HG03139 (cell line): ENCODE data around the gene PVALEF.
"Not testable (repeated sequence)": the region's sequence is repeated elsewhere in the genome, so short reads cannot be mapped to it uniquely, and the experiment has no call there.

Source experiments
- ATAC-seq: cut with Tn5 transposase; IDR thresholded peaks from one replicate; pipeline ENCODE4 v1.9.1; 2021; ENCODE audit not compliant: unreplicated experiment

PVALEF gene

DNA sequence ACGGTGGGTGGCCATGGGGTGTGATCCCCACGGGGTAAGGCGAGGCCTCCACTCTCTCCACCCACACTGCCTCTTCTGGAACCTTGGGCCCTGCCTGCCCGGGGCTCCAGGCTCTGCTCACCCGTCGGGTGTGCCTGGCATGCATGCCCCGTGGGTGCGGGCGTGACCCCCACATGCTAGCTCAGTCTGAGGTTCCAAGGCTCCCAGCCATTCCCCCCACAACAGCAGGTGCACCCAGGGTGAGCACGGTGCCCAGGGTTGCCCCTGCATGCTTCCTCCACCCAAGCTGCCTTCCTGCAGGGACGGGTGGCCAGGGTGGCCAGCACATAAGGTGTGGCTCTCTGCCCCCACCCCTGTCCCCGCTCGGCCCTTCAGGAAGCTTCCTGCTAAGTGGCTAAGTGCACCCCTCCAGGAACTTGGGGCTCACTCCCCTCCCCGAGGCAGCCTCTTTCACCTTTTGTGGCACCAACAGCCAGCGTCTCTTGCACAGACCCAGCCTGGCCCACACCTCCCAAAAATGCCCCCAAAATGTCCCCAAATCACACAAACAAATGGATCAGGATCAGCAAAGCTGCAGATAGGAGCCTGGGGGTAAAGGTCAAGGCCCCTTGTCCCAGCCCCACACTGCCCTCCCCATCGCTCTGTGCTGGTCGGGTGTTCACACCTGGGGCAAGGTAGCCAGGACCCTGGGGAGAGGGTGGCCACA, 21.4 kb upstream of the PVALEF start:
- no peak for ATAC-seq

DNA sequence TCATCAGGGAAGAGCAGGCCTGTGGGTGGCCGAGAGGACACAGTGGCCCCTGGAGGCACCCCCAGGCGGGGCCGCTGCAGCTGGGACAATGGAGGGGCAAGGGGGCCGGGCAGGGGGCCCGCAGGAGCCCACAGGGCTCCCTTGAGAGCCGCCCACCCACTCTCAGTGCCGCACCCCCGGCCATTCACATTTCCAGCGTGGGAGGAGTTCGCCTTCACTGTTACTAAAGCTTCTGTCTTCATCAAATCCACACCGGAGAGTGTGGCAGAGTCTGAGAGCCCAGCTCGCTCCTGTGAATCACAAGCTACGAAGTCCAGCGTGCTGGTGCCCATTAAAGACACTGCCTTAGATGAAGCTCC, 20.9 kb upstream of the PVALEF start:
- no peak for ATAC-seq

DNA sequence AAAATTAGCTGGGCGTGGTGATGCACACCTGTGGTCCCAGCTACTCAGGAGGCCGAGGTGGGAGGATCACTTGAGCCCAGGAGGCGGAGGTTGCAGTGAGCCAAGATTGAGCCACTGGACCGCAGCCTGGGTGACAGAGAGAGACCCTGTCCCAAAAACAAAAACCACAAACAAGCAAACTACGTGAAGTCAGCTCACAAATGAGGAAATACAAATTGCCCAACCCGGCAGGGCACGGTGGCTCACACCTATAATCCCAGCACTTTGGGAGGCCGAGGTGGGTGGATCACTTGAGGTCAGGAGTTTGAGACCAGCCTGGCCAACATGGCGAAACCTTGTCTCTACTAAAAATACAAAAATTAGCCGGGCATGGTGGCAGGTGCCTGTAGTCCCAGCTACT, 19.1 kb upstream of the PVALEF start:
- ATAC-seq: not testable (repeated sequence)

DNA sequence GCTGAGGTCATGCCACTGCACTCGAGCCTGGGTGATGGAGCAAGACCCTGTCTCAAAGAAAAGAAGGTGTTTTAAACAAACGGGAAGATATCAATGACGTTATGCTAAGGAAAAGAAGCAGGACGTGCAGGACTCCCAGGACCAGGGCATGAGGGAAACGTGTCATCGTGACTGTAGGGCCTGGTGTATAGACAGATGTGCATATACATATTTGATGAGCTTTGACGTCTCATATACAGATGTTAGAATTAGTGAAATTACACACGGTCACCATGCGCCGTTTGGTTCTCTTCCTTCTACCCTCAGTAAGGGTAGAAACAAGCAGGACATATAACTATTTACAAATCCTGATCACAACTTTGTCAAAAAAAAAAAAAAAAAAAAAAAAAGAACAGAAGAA, 17.6 kb upstream of the PVALEF start:
- ATAC-seq: no peak

DNA sequence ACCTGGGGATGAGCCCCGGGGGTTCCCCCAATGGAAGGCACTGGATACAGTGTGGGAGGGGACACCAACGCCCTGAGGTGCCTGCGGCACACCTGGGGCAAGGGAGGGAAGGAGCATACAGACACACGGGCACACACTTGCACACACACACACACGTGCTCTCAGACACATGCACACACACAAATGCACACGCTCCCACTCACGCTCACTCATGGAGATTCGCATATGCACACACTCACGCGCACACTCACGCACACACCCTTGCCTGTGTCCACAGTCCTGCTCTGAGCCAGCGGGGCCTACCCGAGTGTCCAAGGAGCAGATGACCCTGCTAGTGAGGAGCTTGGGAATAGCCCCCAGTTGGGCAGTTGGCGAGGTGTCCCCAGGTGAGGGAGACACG, 16.7 kb upstream of the PVALEF start:
- no peak for ATAC-seq

DNA sequence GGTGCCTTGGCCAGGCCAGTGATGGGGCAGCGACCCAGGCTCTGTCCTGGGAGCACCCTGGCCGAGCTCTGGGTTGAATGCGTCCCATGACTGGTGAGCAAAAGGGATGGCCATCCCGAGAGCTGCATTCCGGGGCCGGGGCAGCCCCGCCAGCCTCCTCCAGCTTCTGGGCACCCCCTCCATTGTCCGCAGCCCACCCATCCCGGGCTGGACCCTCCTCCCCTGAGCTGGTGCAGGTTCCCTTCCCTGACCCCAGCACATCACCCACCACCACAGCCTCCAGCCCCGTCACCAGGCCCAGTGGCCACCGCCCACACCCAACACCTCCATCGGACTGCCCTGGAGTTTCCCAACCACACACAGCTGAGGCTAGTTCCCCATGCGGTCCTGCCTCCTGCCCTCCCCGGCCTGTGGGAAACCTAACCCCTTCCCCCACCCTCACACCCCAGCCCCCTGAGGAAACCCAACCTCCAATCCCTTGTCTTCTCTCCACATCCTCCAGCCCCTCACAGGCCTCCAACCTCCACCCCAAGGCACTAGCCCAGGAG, 16.2 kb upstream of the PVALEF start:
- ATAC-seq: no peak

DNA sequence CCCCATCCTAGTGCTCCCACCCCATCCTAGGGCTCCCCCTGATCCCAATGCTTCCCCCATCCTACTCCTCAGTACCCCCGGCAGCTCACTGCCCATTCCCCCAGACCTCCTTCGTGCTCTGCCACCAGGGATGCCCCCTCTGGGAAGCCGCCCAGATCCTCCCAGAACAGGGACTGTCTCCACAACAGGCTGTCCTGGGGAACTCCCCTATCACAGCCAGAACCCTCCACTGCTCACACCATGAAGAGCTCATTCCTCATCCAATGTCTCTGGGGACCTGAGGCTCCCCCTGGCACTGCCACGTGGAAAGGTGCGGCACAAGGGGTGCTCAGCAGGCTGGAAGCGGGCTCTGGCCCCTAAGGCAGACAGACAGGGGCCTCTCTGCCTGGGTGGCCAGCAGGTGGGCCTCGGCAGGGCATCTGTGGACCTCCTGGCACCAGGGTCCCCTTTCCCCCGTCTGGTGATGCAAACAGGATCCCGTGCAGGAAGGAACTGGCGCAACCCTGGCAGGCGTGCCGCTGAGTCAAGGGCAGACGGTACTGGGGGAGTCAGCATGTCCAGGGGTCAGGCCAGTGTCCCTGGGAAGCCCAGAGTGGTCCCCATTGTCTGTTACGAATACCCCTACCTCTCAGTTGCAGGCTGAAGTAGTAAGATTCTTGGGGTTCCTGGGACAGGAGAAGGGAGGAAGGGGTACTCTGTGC, 14.8 kb upstream of the PVALEF start:
- ATAC-seq: no peak

DNA sequence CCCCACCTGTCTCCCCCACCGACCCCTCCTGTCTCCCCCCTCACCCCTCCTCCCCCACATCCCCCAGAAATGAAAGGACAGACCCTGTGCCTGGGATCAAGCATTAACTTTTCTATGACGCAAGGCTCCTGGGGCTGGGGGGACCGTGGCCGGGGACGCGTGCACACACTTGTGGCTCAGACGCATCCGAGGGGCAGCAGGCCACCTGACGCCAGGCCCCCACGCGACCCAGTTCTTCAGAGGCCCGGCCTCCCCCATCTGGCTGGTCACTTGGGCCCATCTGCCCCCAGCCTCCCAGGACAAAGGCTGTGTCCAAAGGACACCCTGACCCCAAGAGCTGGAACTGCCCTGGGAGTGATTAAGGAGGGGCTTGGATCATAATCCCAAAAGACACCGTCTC, 14.0 kb upstream of the PVALEF start:
- no peak for ATAC-seq

DNA sequence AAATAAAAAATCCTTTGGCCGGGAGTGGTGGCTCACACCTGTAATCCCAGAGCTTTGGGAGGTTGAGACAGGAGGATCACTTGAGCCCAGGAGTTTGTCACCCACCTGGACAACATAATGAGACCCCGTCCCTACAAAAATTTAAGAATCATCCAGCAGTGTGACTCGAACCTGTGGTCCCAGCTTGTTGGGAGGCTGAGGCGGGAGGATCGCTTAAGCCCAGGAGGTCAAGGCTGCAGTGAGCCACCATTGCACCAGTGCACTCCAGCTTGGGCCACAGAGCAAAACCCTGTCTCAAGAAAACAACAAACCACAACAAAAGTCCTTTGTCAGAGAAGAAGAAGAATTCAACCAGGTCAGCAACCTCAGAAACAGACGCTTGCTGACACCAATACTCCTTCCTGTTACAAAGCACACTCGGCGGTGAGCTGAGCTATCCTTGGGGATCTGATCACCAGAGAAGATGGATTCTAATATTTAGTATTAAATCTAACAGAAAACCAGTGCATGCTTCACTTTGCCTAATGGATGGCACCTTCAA, 12.9 kb upstream of the PVALEF start:
- no peak for ATAC-seq

DNA sequence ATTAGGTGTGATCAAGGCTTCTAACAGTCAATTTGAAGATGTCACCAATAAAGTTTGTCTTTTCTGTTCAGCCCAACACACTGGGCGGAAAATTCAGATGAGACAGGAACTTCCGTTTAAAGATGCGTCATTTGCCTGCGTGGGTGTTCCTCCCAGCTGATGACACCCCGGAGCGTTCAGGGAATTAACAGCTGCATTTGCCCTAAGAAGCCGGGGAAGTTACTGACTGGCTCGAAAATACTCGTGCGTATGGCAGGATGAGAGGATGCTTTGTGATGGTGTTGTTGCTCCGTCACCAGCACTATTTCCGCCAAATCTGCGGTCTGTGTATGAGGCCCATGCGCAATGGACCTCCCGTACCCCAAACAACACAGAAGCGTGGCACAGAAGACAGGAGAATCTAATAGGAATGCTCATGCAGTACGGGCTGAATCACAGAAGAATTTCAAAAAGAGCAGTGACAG, 11.9 kb upstream of the PVALEF start:
- ATAC-seq: no peak

DNA sequence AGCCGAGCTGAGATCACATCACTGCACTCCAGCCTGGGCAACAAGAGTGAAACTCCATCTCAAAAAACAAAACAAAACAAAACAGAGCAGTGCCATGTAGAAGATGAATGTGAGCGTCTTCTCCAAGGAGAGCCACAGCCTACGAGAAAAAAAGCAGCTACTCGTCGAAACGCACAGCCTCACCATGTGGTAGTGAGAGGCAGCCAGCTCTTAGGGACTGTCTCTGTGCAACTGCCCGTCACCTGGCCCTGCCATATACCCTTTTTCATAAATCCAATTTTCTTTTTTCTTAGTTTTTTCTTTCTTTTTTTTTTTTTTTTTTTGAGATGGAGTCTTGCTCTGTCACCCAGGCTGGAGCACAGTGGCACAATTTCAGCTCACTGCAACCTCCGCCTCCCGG, 11.3 kb upstream of the PVALEF start:
- ATAC-seq: not testable (repeated sequence)

DNA sequence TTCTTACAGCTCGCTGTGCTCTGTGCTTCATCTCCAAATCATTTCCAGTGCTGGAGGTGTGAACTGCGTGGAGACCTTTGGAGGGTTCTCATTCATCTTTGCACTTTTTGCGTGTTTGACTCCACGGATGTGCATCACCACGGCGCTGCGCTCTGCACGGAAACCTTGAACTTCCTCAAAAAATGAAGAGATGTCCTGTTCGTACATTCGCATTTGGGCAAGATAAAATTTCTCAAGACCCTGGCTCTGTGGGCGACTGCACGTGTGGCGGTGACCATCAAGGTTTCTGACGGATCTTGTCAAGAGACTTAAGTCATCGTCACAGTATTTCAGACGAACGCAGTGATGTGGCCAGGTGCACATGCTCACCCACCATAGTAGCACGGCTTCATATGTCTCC, 10.3 kb upstream of the PVALEF start:
- ATAC-seq: no peak

DNA sequence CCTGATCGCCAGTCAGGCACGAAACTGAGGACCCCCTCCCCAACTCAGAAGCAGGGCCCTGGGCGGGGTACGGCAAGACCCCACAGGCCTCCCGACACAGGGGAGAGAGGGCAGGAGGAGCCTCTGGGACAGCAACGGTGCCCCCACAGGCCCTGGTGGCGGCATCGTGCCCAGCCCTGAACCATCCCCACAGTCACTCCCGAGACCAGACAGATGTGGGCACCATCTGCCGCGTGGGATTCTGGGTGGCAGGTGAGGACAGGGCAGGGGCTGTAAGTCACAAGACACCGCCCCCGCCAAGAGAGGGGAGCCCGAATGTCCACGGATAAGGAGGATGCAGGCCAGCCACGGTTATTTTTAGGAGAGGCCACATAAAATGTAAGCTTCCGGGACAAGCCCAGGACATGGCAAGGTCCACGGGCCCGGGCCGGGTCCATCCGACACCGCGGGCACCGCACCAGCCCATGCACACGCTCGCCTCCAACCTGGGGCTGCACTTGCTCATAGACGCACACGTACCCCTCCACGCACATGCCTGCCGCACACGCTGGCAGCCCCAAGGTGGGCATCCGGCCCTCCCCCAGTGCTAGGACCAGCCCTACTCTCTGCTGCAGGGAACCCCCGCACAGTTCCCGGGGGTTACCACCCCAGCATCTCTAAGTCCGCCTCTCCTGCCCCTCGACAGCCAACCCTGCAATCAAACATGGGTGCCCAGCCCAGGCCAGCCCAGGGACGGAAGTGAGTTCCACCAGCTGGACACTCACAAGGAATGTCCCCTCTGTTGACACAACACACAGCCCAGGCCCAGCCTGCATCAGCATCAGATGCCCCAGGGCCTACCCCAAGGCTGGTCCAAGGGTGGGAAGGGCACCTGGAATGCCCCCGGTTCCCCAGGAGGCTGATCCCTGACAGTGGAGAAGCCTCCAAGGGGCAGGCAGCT, 8.2 kb upstream of the PVALEF start:
- ATAC-seq: no peak

DNA sequence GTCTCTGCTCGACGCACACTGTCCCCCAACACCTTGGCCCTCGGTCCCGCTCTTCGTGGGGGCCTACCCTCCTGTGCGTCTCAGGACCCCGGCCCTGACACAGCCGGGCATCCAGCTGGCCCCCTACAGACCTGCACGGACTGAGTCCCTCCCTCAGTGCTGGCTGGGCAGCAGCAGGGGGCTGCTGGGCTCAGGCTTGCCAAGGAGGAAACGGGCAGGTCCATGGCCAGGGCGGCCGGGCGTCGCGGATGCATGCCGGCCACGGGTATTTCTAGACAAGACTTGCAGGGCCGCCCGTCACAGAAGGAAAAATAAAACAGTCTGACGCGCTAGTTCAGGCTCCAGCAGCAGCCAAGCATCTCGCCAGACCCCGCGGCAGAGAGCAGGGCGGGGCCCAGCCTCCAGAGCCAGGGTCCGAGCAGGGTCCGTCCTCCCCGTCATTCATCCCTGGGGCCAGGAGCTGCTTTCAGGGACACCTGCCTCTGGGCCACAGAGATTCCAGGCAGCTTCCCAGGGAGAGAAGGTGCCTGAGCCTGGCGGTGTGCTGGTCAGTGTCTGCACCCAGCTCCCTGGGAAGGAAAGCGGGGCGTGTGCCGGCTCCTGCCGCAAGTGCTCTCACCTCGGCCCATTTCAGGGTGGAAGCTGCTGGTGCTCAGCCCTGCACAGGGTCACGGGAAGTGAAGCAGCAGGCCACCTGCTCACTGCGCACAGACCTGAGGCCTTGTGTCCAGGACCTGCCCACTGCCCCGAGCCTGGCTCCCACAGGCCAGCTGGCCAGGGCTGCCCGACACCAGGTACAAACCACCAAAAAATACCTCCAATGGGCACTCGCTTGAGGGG, 7.2 kb upstream of the PVALEF start:
- no peak for ATAC-seq

DNA sequence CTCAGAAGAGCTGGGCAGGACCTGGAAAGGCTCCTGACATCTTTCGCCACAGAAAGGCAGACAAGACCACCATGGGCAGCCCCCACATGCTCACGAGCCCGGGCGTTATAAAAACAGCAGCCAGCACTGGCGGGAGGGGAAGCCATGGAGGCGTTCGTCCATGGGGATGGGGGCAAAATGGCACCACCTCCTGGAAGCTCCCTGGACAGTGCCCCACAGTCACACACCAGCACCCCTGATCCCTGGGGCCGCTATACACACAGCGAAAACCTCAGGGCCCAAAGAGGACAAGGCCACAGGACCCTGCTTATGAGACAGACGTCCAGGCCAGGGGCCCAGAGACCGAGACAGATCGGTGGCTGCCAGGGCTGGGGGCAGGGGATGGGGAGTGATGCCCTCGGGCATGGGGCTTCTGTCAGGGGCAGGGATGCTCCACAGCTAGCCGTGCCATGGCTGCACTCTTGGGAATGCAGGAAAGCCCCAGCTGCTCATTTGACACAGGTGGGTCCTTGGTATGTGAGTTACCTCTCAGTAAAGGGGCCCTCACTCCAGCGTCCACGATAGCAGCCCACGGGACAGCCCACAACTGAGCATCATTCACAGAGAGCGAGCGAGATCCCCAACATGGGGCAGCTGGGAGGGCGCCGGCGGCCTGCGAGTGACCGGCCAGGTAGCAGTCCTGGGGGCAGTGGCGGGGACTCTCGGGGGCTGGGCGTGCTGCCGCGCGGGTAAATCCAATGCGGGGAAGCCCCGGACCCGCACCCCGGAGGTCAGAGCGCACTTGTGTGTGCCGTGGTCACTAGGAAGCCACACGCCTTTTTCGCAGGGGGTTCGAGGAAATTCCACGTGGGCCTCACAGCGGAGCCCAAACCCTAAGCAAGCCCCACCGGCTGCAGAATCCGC, 6.4 kb upstream of the PVALEF start:
- no peak for ATAC-seq

DNA sequence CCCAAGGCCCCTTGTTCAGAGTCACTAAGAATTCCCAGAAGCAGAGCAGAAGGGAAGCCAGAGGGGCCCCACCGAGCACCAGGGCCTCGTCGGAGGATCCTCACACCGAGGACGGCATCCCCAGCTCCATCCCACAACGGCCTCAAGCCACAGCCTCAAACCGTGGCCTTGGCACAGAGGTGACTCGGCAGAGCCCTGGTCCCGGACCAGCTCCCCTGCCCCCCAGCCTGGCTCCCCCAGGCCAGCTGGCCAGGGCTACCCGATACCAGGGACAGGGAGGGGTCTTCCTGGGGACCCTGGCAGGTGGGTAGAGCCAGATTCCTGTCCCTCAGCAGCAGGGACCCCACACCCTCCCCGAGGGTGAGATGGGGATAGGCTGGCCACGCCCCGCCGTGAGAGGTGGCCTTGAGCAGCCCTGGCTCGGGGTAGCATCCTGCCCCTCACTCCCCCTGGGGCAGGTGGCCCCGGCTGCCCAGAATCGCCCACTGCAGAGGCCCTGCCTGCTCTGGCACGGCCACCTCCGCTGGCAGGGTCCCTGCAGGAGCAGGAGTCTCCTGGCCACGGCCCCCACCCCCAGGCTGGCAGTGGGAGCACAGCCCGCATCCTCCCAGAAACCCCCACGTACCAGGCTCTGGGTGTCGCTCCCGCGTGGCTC, 5.6 kb upstream of the PVALEF start:
- ATAC-seq: no peak

DNA sequence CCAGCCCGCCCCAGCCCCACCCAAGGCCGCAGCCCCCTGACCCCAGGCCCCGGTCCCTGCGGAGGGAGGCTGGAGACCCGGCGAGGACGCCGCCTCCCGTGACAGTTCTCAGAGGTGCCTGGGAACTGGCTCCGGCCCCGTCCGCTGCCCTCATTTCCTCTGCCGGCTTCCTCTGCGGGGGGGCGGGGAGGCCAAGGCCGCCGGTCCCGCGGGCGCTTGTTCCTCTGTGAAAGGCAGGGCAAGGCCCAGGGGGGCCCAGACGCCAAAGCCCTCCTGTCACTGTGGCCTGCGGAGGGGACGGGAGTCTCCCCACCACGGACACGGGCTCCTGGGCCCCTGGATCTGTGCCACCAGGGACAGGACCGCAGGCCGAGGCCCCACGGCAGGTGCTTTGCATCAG, 5.0 kb upstream of the PVALEF start:
- ATAC-seq: no peak

DNA sequence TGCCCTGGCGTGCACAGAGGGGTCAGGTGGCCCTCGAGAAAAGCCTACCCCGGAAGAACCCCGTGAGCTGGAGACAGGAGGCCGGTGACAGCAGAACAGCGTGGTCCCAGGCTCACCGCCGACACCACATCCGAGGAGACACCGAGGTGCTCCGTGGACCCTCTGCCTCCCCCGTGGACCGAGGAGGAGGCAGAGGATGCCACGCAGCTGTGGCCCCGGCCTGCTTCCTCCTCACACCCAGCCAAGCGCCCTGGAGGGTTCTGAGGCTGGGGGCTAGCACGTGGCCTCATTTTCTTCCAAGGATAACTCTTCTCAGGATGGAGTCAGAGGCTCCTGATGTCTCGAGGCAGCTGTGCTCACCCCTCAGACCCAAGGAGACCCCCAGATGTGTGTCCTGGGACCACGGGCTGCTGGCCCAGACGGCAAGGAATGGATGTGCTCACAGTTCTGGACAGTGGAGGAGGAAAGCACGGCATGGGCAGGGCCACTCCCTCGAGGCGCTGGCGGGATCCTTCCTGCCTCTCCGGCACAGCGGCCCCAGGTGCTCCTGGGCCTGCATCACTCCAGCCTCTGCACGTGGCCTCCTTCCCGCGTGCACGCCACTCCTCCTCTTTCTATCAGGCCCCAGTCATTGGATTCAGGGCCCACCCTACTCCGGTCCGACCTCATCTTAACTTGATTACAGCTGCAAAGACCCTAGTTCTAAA, 4.4 kb upstream of the PVALEF start:
- no peak for ATAC-seq
